Parathyroid adenoma (tissue), 2 donors: Measurements from ENCODE around the gene ARHGAP10.

ENCODE experiments used
- H2AFZ ChIP-seq: fragments of 300-600 bp; sonication (generic); one replicate; pipeline ENCODE4 v1.7.0; 2017; ENCODE audit warnings: antibody characterized with exemption, mild to moderate bottlenecking
- H3K27ac ChIP-seq: fragments of 300-600 bp; sonication (generic); one replicate; pipeline ENCODE4 v1.7.0; 2017
- H3K27me3 ChIP-seq: fragments of 300-600 bp; sonication (generic); one replicate; pipeline ENCODE4 v1.7.0; 2017; ENCODE audit warnings: low read length; ENCODE audit not compliant: control insufficient read depth, insufficient read depth
- H3K36me3 ChIP-seq: fragments of 300-600 bp; sonication (generic); one replicate; pipeline ENCODE4 v1.7.0; 2017; ENCODE audit warnings: low read length; ENCODE audit not compliant: control insufficient read depth, insufficient read depth
- H3K4me1 ChIP-seq: fragments of 300-600 bp; sonication (generic); one replicate; pipeline ENCODE4 v1.7.0; 2017; ENCODE audit warnings: control low read depth
- H3K4me2 ChIP-seq: fragments of 300-600 bp; sonication (generic); one replicate; pipeline ENCODE4 v1.7.0; 2017; ENCODE audit warnings: low read length
- H3K4me3 ChIP-seq: fragments of 300-600 bp; sonication (generic); one replicate; pipeline ENCODE4 v1.7.0; 2017; ENCODE audit warnings: low read depth, low read length
- H3K79me2 ChIP-seq: fragments of 300-600 bp; sonication (generic); one replicate; pipeline ENCODE4 v1.7.0; 2017; ENCODE audit warnings: control low read depth
- H3K9ac ChIP-seq: fragments of 300-600 bp; sonication (generic); one replicate; pipeline ENCODE4 v1.7.0; 2017; ENCODE audit warnings: mild to moderate bottlenecking
- H3K9me3 ChIP-seq: fragments of 300-600 bp; sonication (generic); one replicate; pipeline ENCODE4 v1.7.0; 2017; ENCODE audit warnings: low read length; ENCODE audit not compliant: control insufficient read depth
- TF ChIP-seq, protein P1 (sequence below): fragments of 300-600 bp; sonication (generic); IDR thresholded peaks from one replicate; pipeline ENCODE4 v1.7.0; 2017; ENCODE audit warnings: antibody characterized with exemption, mild to moderate bottlenecking
- donor health status: primary hyperparathyroidism.

The ARHGAP10 gene

DNA sequence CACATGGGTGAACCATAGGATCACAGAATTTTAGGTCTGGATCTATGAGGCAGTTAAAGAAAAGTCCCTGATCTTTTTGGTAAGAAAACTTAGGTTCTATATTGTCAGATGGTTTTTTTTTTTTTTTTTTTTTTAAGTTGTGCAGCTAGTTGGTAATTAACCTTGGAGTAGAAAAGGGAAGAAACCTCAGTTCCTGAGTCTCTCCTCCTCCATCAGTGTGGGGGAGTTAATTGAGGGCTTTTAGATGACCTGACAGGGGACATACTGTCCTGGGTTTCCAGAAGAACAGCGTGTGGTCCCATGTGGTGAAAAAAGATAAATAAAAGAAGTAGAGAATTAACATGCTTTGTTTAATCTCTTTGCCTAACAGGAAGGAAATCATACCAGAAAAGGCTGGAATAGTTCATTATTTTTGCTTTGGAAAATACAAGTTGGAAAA is 123.7 kb downstream of the ARHGAP10 start:
- no peak overlapping the region for H3K4me3 ChIP-seq
- no peaks in the 10 kb centered on the region for H3K36me3 ChIP-seq
- H3K4me1 ChIP-seq: no peaks in the 10 kb centered on the region
- no peak overlapping the region for H3K4me2 ChIP-seq
- H3K9me3 ChIP-seq: no peaks in the 10 kb centered on the region
- H3K9ac ChIP-seq: no peak overlapping the region
- TF ChIP-seq, protein P1, sequence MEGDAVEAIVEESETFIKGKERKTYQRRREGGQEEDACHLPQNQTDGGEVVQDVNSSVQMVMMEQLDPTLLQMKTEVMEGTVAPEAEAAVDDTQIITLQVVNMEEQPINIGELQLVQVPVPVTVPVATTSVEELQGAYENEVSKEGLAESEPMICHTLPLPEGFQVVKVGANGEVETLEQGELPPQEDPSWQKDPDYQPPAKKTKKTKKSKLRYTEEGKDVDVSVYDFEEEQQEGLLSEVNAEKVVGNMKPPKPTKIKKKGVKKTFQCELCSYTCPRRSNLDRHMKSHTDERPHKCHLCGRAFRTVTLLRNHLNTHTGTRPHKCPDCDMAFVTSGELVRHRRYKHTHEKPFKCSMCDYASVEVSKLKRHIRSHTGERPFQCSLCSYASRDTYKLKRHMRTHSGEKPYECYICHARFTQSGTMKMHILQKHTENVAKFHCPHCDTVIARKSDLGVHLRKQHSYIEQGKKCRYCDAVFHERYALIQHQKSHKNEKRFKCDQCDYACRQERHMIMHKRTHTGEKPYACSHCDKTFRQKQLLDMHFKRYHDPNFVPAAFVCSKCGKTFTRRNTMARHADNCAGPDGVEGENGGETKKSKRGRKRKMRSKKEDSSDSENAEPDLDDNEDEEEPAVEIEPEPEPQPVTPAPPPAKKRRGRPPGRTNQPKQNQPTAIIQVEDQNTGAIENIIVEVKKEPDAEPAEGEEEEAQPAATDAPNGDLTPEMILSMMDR: no peak
- no peaks in the 10 kb centered on the region for H3K27me3 ChIP-seq
- H3K79me2 ChIP-seq: no peaks in the 10 kb centered on the region
- peak overlapping the region; percentile 7 for H3K27ac ChIP-seq
- no peak overlapping the region for H2AFZ ChIP-seq

DNA sequence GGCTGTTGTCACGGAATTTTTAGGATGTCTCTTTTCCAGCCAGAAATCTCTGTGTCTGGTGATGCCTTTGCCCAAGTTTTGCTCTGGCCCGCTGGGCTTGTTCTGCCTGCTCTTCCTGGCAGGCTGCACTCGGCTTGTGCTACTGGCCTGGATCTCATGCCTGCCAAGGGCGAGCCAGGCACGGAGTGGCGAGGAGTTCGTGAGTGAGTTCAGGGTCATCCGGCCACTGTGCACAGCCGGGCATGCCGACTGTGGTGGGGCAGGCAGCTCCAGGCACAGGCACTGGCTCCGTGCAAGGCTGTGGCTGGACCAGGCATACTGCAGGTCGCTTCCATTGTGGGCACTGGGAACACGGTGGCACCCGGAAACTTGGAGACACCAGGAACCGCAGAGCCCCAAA is 129.1 kb downstream of the ARHGAP10 start:
- Histone ChIP-seq H3K4me2 (no peak overlapping the region), H3K4me1 (no peaks in the 10 kb centered on the region), H3K9me3 (no peaks in the 10 kb centered on the region), H3K27me3 (no peaks in the 10 kb centered on the region), H3K79me2 (no peaks in the 10 kb centered on the region), H3K4me3 (no peak overlapping the region), H3K36me3 (no peaks in the 10 kb centered on the region), H2AFZ (no peak overlapping the region), H3K27ac (no peak overlapping the region), H3K9ac (no peak overlapping the region)
- TF ChIP-seq, protein P1: no peak

DNA sequence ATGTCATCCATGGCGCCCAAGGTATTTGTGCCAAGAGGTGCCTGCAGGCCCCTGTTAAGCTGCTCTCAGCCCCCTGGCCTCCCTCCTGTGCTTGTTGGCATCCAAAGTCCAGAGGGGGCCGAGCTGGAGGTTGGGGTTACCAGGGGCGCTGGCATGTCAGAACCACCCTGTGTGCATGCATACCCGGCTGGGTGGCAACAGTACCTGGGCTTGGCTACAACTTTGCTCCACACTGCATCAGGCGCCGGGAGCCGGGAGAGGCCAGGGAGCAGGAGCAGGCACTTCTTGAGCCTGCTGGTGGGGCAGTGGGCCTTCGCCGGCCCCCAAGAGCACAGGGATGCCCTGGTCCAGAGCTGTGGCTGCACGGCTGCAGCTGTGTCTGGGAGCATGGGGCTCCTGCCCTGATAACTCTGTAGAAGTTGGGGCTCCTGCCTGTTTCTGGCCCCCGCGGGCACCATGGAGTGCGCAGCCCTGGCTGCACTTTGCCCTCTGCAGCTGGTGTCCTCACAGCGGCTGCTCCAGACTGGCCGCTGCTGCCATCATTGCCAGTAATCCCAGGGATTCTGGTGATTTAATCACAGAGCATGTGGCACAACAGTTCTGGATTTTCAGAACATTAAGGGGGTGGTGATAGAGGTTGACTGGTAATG is 130.3 kb downstream of the ARHGAP10 start:
- Histone ChIP-seq H2AFZ (no peak overlapping the region), H3K79me2 (no peaks in the 10 kb centered on the region), H3K4me1 (no peaks in the 10 kb centered on the region), H3K36me3 (no peaks in the 10 kb centered on the region), H3K9me3 (no peaks in the 10 kb centered on the region), H3K4me3 (no peak overlapping the region), H3K9ac (no peak overlapping the region), H3K4me2 (no peak overlapping the region), H3K27me3 (no peaks in the 10 kb centered on the region), H3K27ac (no peak overlapping the region)
- TF ChIP-seq, protein P1: no peak

DNA sequence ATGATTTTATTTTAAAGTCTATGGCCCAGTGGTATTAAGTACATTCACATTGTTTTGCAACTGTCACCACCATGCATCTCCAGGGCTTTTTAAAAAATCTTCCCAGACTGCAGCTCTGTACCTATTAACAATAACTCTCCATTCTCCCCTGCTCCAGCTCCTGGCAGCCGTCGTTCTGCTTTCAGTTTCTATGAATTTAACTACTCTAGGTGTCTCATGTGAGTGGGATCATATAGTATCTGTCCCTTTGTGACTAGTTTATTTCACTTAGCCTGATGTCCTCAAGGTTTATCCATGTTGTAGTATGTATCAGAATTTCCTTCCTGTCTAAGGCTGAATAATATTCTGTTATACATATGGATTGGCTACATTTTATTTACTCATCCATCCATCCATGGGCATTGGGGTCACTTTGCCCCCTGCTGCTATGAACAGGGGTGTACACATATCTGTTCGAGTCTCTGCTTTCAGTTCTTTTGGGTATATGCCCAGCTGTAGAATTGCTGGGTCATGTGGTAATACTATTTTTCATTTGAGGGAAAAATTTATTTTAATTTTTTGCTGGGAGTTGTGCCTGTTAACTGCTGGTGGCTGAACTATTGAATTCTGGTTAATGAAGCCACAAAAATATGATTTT is 131.3 kb downstream of the ARHGAP10 start:
- H3K4me3 ChIP-seq: no peak overlapping the region
- no peaks in the 10 kb centered on the region for H3K9me3 ChIP-seq
- H3K27ac ChIP-seq: no peak overlapping the region
- TF ChIP-seq, protein P1: no peak
- no peaks in the 10 kb centered on the region for H3K4me1 ChIP-seq
- no peaks in the 10 kb centered on the region for H3K27me3 ChIP-seq
- H3K9ac ChIP-seq: no peak overlapping the region
- no peak overlapping the region for H2AFZ ChIP-seq
- H3K79me2 ChIP-seq: no peaks in the 10 kb centered on the region
- no peak overlapping the region for H3K4me2 ChIP-seq
- H3K36me3 ChIP-seq: no peaks in the 10 kb centered on the region
